HG02970 (cell line): Measurements from ENCODE around the gene RAB38.

Source experiments
- ATAC-seq: cut with Tn5 transposase; IDR thresholded peaks from one replicate; pipeline ENCODE4 v1.9.1; 2021; ENCODE audit warnings: mild to moderate bottlenecking, moderate library complexity, moderate number of reproducible peaks; ENCODE audit not compliant: unreplicated experiment, low FRiP score

Gene RAB38

DNA sequence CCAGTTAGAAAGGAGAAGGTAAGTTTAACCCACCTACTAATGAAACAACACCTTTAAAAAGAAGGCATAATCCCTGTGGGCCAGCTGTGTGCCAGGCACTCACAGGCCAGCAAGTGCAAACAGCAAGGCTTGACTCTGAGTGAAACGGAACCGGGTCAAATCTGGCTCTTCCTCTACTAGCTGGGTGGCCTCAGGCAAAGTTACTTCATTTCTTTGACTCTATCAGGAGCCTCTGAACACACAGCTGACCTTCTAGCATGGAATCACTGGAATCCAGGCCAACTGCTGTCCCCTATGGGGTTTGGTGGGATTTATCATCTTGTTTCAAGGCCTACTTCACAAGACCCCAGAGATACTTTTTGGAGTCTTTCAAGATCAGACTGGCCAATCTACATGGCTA is 3.3 kb downstream of the RAB38 start:
- ATAC-seq, result no peak

DNA sequence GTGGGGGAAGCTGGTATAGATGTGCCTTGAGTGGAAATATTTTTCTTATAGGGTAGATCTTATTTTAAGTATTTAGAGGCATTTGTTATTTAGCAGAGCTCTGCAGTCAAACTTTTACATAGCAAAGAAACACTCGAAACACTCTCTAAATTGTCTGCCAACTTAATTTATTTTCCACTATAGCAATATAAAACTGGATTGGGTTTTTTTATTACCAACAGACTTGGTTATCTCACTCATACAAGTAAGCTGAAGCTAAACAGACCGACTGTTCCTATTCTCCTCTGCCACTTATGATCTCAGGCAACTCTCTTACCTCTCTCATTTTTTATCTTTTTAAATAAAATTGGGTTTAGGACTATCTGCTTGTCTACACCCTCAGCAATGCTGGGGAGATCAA is 4.6 kb downstream of the RAB38 start:
- no peak for ATAC-seq

DNA sequence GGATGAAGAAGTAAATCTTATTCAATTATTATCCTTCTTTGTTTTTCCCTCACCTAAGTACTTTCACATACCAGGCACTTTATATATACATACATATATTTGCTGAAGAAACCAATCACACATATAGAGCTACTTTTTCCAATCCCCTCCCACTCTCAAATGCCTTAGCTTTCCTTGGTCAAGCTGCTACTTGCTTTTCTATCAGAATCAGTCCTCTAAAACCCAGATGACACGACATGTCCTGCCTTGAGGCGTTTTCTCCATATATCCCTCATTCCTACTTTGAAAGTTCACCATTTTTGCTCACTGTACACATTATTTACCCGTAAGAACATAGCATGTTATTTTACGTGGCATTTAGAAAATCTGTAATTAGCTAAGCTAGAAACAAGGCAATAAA is 5.4 kb downstream of the RAB38 start:
- ATAC-seq, result no peak

DNA sequence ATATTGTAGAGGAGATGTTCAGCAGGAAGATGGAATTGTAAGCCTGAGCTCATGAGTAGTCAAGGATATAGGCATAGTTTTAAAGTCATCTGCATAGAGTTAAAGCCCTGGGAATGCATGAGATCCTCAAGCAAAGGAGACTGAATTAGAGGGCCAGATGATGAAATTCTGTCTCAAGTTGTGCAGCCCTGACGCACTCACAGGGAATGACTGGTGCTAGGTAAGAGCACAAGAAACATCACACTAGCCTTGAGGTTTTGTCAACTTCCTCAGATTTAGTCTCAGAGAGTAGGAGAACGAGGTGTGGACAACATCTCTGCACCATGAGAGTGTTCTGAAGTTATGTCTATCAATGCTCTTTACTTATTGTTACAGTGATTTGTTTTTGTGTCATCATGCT is 5.8 kb downstream of the RAB38 start:
- ATAC-seq, result no peak

DNA sequence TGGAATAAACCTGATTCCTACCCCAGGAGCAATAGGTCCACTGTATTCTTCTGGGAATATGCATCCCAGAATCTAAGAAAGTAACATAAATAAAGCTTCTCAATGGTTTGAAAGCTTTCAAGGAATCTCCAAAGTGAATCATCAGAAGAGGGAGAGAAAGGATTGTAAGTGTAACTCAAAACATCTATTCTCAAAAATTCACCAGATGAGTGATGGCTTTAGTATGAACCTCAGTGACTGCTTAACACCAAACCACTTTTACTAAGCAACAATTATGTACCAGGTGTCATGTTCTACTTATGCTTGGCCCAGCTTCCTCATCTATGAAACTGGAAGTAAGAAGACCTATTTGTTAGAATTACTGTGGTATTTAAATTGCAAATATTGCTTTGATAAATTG is 7.4 kb downstream of the RAB38 start:
- ATAC-seq, result no peak

DNA sequence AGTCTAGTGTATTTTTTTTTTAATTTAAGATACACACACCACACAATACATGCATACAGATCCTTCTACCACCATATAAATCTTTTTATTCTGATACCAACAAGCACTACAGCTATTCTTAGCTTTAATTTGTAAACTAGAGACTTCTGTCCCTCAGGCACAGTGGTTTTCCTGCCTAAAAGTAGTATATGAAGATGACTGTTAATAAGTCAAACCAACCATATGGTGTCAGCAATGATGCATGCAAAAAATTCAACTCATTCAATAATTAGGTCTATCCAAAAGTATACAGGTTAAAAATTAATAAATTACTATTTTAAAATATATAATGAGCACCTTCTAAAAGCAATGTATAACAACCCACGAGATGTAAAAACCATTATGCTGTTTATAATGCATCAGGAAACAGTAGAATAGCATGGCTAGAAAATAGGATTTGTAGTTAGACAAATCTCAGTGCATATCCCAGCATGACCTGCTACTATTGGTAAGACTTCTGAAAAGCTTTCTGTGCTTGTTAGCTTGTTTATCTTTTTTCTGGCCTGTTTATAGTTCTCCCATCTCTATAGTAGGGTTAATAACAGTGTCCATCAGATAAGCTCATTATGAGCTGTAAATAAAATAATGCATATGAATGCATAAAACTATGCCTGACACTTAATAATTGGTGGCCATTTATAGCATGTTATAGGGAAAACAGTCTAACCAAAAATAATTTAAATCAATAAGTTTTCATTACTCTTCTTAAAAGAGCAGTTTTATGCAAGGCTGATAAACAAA is 10.2 kb downstream of the RAB38 start:
- no peak for ATAC-seq

DNA sequence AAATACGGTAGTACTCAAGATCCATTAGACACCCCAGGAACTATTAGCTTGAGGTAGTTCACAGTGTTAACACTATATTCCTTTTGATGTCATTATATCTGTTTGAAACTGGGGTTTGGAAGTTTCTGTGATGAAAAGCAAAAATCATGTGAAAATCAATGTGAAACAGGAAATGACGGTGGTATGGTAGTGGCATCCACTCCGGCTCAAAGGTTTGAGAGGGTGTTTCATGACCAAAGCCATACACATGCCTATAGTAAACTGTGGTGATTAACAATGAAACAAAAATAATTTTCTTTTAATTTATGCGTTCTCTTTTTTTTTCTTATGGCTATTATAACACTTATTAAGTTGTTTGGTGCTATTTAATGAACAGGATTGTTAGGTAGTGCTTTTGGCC is 10.9 kb downstream of the RAB38 start:
- ATAC-seq, result no peak

DNA sequence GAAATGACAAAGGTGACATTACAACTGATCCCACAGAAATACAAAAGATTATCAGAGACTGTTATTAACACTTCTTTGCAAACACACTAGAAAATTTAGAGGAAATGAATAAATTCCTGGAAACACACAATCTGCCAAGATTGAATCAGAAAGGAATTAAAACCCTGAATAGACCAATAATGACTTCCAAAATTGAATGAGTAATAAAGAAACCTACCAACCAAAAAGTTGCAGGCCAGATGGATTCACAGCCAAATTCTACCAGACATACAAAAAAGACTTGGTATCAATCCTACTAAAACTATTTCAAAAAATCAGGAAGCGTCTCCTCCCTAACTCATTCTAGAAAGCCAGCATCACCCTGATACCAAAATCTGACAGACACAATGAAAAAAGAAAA is 17.2 kb downstream of the RAB38 start:
- ATAC-seq, result no peak

DNA sequence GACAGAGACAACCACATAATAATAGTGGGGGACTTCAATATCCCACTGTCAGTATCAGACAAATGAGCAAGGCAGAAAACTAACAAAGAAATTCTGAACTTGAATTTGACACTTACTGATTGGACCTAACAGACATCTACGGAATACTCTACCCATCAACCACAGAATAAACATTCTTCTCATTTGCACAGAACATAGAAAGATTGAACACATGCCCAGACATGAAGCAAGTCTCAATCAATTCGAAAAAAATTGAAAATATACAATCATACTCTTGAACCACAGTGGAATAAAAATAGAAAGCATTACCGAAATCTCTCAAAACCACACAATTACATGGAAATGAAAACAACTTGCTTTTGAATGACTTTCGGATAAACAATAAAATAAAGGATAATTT is 17.9 kb downstream of the RAB38 start:
- ATAC-seq, result no peak

DNA sequence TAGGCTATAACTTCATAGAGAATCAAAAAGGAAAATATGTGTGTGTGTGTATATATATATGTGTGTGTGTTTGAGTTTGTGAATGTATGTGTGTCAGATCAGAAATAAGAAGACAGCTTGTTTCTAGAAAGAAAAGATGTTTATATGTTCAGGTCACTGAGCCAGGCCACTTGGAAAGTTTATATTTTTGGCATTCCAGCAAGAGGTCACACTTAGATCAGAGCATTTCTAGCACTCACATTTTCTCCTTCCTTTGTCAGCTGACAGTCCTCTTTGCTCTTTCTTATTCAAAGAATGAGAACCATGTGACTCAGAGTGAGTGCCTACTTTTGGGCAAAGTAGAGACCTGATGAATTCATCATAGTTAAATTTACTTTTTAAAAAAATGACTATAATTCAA is 22.9 kb downstream of the RAB38 start:
- ATAC-seq, result no peak

DNA sequence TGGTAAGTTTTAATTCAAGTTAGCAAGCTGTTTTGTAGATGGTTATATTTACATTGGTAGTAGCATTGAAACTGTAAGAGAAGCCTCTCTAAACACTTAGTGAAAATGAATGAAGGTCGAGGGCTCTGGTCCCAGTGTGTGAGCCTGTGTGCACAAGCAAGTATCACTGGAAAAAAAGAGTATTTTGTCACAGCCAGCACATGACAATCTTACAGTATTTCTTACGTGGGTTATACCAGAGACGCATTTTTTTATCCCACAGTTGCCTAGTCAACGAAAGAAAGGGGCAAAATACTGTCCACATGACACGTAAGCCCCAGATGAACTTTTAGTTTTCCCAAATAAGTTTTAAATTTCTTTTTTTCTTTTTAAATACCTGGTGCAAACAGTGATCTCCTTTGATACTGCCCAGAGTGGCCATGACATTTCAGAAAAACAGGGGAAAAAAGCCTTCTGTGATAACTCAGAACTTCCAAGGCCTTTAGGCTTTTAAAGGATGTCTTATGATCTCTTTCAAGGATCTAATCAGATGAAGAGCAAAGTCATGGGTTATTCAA is 23.5 kb downstream of the RAB38 start:
- no peak for ATAC-seq

DNA sequence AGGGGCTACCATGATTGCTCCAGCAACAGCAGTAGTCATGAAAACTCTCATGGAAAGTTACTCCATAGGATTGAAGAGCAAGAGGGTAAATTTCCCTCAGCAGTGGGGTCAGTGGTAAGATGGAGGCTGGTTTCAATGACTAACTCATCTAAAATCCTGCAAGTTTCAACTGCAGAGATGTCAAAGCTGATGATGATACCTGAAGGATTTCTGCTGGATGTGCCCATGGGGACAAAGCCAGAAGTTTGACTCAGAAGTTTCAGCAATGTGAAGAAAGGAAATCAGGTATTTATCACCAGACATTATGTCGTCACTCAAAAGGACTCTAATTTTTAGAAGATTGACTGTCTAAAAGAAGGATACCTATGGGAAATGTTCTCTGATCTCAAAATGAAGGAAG is 29.1 kb downstream of the RAB38 start:
- ATAC-seq, result no peak

DNA sequence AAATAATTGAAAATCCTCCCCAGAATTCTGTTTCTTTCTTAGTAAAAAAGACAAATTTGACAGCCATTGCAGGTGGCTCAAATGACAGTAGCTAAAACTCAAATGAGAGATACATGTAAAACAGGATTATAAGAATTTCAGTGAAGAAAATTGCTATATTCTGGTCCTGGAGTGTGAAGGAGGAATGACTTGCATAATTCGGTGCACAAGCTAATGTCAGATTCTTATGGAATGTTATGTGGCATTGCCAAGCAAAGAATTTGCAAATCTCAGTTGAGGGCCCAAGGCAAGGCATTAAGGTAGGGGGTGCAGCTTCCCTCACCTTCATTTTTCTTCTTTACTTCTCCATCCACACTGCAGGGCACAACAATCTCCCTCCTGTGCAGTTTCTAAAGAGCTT is 35.4 kb downstream of the RAB38 start:
- no peak for ATAC-seq

DNA sequence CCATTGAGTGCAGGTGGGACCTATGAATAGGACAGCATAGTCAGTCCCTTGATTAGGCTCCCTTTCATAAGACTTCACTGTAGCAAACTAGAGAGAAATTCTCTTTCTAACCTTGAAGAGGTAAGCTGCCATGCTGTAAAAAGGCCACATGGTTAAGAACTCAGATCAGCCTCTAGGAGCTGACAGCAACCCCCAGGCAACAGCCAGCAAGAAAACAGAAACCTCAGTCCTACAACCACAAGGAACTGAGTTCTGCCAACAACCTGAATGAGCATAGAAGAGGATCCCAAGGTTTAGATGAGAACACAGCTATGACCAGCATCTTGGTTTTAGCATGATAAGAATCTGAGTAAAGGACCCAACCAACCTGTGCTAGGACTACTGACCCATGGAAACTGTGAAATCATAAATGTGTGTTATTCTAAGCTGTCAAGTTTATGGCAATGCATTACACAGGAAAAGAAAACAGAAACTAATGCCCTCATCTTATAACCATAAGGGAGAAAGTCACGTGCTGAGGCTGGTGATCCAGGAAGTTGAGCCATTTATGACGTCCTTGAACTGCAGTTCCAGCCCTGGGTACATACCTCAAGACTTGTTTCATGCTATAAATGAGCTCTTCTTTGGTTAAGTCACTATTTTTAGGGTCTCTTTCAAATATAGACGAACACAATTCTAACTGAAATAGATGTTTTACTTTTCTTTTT is 43.3 kb downstream of the RAB38 start:
- no peak for ATAC-seq

DNA sequence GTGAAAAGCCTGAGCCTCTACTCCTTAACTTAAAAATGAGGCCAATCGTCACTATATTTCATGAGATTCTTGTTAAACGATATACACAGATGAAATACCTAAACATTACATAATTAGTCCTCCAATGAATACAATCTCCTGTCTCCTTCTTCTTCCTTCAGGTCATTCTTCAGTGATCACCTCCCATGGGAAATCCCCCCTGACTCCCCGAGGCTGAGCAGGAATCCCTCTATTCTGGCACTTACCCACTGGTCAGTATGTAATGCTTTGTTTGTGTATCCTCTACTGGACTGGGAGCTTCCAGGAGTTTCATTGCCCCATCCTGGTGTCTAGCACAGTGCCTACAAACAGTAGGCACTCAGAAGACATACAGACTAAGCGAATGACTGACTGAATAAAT is 52.3 kb downstream of the RAB38 start:
- no peak for ATAC-seq

DNA sequence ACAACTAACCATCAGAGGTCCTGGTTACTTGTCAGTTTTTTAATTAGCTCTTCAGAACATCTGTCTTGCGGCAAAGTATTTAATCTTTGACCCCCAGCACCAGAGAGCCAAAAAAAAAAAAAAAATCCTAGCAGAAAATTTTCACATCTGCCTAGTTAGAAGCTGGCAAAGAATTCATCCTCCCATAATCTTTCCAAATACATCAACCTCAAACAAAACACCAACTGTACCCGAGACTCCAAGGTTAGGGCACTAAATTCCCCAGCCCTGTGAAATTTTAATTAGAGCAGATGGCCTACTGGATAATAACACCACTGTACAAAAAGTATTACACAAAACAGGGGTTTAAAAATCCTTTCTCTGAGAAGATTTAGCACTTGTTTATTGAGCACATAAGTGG is 55.7 kb downstream of the RAB38 start:
- no peak for ATAC-seq

DNA sequence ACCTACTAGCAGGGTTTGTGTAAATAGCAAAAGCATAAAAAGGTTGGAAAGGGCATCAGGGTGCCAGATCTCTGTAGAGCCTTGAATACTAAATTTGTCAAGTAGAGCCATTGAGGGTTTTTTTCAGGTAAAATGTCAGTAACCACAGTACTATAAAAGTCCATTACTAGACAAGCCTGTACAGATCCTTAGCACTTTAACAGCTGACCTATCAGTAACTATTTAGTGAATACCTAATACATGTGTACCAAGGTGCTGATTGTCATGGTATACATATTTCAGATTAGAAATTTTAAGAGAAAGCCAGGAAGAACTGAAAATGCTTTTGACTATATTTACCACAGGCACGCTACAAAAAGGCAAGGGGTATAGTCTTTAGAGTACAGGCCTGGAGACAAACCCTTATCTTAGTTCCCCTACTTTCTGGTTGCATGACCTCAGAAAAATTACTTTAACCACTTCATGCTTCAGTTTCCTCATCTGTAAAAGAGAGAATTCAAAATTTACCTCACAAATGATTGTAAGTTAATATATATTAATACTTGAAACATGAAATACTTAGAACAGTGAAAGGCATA is 57.9 kb downstream of the RAB38 start:
- ATAC-seq, result no peak

DNA sequence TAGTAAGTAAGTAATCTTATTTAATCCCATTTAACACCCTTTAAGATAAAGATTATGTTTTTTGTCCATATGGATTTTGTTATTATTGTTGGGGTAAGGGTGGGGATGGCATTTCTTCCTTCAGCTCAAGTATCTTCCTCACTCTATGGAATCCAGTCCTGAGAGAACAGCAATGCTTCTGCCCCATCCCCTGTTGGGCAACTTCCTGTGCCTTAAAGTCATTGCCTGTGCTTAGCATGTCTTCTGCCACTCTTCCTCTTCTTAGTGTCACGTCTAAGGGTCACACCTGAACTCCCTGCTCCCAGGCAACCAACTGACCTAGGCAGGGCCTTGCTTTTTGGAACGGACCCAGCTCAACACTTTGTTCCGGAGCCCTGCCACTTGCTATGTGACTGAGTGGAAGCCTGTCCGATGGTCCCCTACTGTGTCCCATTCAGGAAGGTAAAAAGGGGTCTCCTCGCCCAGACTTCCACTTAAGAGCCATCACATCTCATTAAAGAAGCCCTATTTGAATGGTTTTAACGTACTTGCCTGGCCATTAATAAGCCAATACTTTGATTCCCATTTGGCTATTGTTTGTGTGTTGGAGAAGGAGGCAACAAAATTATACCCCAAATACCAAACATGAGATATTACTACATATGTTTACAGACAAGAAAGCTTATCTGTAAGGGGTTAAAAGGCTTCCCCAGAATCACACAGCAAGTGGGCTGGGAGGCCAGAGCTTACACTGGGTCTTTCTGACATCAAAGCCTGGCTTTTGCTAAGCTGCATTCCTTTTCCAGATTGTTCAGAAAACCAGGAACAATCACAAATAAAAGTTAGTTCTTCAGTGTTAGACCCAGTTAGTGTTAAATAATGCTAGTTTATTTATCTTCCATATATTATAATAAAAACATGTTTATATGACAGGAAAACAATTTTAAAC is 59.2 kb downstream of the RAB38 start:
- ATAC-seq, result no peak

DNA sequence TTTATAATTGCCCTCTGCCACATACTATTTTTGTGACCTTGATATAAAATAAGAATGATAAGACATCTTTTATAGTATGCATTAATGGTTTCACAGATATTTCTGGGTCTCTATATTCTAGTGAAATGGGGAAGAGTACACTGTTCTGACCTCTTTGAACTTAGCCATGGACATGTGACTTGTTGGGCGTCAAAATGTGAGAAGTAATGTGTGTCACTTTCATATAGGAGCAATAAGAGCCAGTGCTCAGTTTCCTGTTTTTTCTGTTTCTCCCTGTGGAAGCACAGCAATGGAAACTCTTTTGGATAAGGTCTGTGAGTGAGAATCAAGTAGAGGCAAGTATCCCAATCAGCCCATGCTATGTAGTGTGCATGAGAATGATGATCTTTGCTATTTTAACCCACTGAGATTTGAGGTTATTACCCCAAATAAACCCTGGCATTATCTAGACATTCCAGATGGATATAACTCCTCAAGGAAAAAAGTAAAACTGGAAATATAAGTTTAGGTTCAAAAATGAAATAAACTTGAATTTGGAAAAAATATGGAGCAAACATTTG is 60.7 kb downstream of the RAB38 start:
- no peak for ATAC-seq

DNA sequence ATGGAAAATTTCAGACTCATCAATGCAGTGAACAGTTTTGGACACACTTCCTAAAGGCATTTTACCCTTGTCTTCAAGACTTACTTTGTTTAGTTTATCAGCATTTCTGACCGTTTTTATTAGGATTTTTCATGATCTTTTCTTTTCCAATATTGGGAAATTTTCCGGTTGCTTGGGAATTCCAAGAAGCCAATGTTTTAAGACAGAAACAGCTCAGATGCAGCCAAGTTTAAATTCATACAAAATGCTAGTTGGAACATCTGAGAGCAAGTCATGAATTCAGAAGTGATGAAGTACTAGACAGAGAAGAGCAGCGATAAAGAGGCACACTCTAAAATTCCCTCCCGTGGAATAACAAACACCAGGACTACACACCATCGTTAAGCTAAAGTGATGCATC is 68.6 kb downstream of the RAB38 start:
- no peak for ATAC-seq
